ENCODE results near the gene PIK3R2. TPM values are rescaled to one million over a fixed set of nuclear protein-coding genes. Genes with fewer than 3 reads are reported as not detected.

Gene PIK3R2
- total RNA-seq, 1 experiment from 2014 or later: 38.1 TPM

GRCh38 chr19:18107235-18107634 lies 45.7 kb upstream of the PIK3R2 start:
- Histone ChIP-seq H3K27ac (ENCODE audit: low read depth, low read length, poor library complexity, severe bottlenecking) (no peak overlapping the region), H3K4me1 (ENCODE audit: insufficient read depth, low read length, poor library complexity, severe bottlenecking) (peaks cover 10% of the 10 kb centered on the region), H3K27me3 (replicated peaks; ENCODE audit: insufficient read depth, low read depth, low read length, poor library complexity) (no peaks in the 10 kb centered on the region), H3K4me3 (ENCODE audit: low read depth, low read length, poor library complexity, severe bottlenecking) (no peak overlapping the region), H3K36me3 (ENCODE audit: insufficient read depth, low read length, poor library complexity, severe bottlenecking) (no peaks in the 10 kb centered on the region), H3K9me3 (ENCODE audit: low read depth, low read length, poor library complexity, severe bottlenecking) (no peaks in the 10 kb centered on the region)
- no peak for TF ChIP-seq EZH2 (IDR thresholded peaks at IDR 0.05; ENCODE audit: borderline replicate concordance, low read depth, low read length, poor library complexity, severe bottlenecking)
- TF ChIP-seq, protein P1, sequence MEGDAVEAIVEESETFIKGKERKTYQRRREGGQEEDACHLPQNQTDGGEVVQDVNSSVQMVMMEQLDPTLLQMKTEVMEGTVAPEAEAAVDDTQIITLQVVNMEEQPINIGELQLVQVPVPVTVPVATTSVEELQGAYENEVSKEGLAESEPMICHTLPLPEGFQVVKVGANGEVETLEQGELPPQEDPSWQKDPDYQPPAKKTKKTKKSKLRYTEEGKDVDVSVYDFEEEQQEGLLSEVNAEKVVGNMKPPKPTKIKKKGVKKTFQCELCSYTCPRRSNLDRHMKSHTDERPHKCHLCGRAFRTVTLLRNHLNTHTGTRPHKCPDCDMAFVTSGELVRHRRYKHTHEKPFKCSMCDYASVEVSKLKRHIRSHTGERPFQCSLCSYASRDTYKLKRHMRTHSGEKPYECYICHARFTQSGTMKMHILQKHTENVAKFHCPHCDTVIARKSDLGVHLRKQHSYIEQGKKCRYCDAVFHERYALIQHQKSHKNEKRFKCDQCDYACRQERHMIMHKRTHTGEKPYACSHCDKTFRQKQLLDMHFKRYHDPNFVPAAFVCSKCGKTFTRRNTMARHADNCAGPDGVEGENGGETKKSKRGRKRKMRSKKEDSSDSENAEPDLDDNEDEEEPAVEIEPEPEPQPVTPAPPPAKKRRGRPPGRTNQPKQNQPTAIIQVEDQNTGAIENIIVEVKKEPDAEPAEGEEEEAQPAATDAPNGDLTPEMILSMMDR (conservative IDR thresholded peaks at IDR 0.05; ENCODE audit: low read depth, low read length): no peak
- POLR2A ChIA-PET (ENCODE audit: low non-redundant PET): no interaction called here
- BruUV-seq (replicated peaks): no TSS peak
- intact Hi-C loops (cut with micrococcal nuclease; ENCODE audit: unreplicated experiment): no loop called here
- CTCF ChIA-PET: no interaction called here
- DNase-seq (ENCODE audit: low spot score): no peak

GRCh38 chr19:18108897-18109296 lies 44.1 kb upstream of the PIK3R2 start:
- POLR2A ChIA-PET (ENCODE audit: low non-redundant PET): no interaction called here
- no TSS peak for BruUV-seq (replicated peaks)
- Histone ChIP-seq H3K4me1 (ENCODE audit: insufficient read depth, low read length, poor library complexity, severe bottlenecking) (peaks cover 10% of the 10 kb centered on the region), H3K27me3 (replicated peaks; ENCODE audit: insufficient read depth, low read depth, low read length, poor library complexity) (no peaks in the 10 kb centered on the region), H3K36me3 (ENCODE audit: insufficient read depth, low read length, poor library complexity, severe bottlenecking) (no peaks in the 10 kb centered on the region), H3K4me3 (ENCODE audit: low read depth, low read length, poor library complexity, severe bottlenecking) (no peak overlapping the region), H3K9me3 (ENCODE audit: low read depth, low read length, poor library complexity, severe bottlenecking) (no peaks in the 10 kb centered on the region), H3K27ac (ENCODE audit: low read depth, low read length, poor library complexity, severe bottlenecking) (no peak overlapping the region)
- TF ChIP-seq, protein P1 (conservative IDR thresholded peaks at IDR 0.05; ENCODE audit: low read depth, low read length): no peak
- no peak for TF ChIP-seq EZH2 (IDR thresholded peaks at IDR 0.05; ENCODE audit: borderline replicate concordance, low read depth, low read length, poor library complexity, severe bottlenecking)
- intact Hi-C loops (cut with micrococcal nuclease; ENCODE audit: unreplicated experiment): no loop called here
- no peak for DNase-seq (ENCODE audit: low spot score)
- CTCF ChIA-PET: no interaction called here

GRCh38 chr19:18109341-18109732 lies 43.6 kb upstream of the PIK3R2 start:
- H3K36me3 ChIP-seq (ENCODE audit: insufficient read depth, low read length, poor library complexity, severe bottlenecking): no peaks in the 10 kb centered on the region
- H3K4me1 ChIP-seq (ENCODE audit: insufficient read depth, low read length, poor library complexity, severe bottlenecking): peaks cover 6% of the 10 kb centered on the region
- DNase-seq (ENCODE audit: low spot score): no peak
- CTCF ChIA-PET: interaction anchor here (0.6 kb wide), 1 partner anchor 161 kb away, joined by 9 read pairs; no protein-coding TSS in a partner anchor
- intact Hi-C loops (cut with micrococcal nuclease; ENCODE audit: unreplicated experiment): no loop called here
- peak overlapping the region; percentile 61 for H3K4me3 ChIP-seq (ENCODE audit: low read depth, low read length, poor library complexity, severe bottlenecking)
- TF ChIP-seq, protein P1 (conservative IDR thresholded peaks at IDR 0.05; ENCODE audit: low read depth, low read length): no peak
- no peak for TF ChIP-seq EZH2 (IDR thresholded peaks at IDR 0.05; ENCODE audit: borderline replicate concordance, low read depth, low read length, poor library complexity, severe bottlenecking)
- no peak overlapping the region for H3K27ac ChIP-seq (ENCODE audit: low read depth, low read length, poor library complexity, severe bottlenecking)
- H3K9me3 ChIP-seq (ENCODE audit: low read depth, low read length, poor library complexity, severe bottlenecking): no peaks in the 10 kb centered on the region
- POLR2A ChIA-PET (ENCODE audit: low non-redundant PET): no interaction called here
- H3K27me3 ChIP-seq (replicated peaks; ENCODE audit: insufficient read depth, low read depth, low read length, poor library complexity): no peaks in the 10 kb centered on the region
- no TSS peak for BruUV-seq (replicated peaks)

All from A673 (cell line).